Skeletal muscle tissue (tissue), 4 donors: ENCODE measurements around the gene ADAM17. TPM values are rescaled to one million over a fixed set of nuclear protein-coding genes. Genes with fewer than 3 reads are reported as not detected.
A peak's percentile ranks its signal among the peaks of the same experiment; 100 is the strongest.

Source experiments
- H3K27ac ChIP-seq: one replicate; pipeline ENCODE4 v1.7.0; 2013; ENCODE audit warnings: mild to moderate bottlenecking, low read depth, low read length, inconsistent platforms
- H3K27me3 ChIP-seq, 3 donors: one replicate each; pipeline ENCODE4 v1.7.0; 2013; ENCODE audit warnings: low read length in 3 of 3; ENCODE audit not compliant: control insufficient read depth in 3 of 3, insufficient read depth in 3 of 3
- H3K36me3 ChIP-seq, 3 donors: one replicate each; pipeline ENCODE4 v1.7.0; 2013; ENCODE audit warnings: low read length in 3 of 3; ENCODE audit not compliant: control insufficient read depth in 3 of 3, insufficient read depth in 3 of 3
- H3K4me1 ChIP-seq, 3 donors: one replicate each; pipeline ENCODE4 v1.7.0; 2013; ENCODE audit warnings: low read length in 3 of 3, mild to moderate bottlenecking in 3 of 3; ENCODE audit not compliant: control insufficient read depth in 3 of 3, insufficient read depth in 3 of 3
- H3K4me3 ChIP-seq, 3 donors: one replicate each; pipeline ENCODE4 v1.7.0; 2013; ENCODE audit warnings: low read length in 3 of 3
- H3K9ac ChIP-seq, 3 donors: one replicate each; pipeline ENCODE4 v1.7.0; 2013; ENCODE audit warnings: low read length in 3 of 3, mild to moderate bottlenecking in 3 of 3, moderate library complexity in 2 of 3, low read depth in 1 of 3
- H3K9me3 ChIP-seq, 3 donors: one replicate each; pipeline ENCODE4 v1.7.0; 2013; ENCODE audit warnings: low read length in 3 of 3; ENCODE audit not compliant: control insufficient read depth in 3 of 3
- total RNA-seq: library from RNA; depleted of rRNA; stranded (reverse); fragments of >200 nt; gene quantifications from one replicate; pipeline ENCODE4 v1.2.3, GENCODE V29; 2014
- donor health status: Osteomylitis.

The ADAM17 gene
- total RNA-seq, 1 donor from 2014 or later, result 20.4 TPM

DNA sequence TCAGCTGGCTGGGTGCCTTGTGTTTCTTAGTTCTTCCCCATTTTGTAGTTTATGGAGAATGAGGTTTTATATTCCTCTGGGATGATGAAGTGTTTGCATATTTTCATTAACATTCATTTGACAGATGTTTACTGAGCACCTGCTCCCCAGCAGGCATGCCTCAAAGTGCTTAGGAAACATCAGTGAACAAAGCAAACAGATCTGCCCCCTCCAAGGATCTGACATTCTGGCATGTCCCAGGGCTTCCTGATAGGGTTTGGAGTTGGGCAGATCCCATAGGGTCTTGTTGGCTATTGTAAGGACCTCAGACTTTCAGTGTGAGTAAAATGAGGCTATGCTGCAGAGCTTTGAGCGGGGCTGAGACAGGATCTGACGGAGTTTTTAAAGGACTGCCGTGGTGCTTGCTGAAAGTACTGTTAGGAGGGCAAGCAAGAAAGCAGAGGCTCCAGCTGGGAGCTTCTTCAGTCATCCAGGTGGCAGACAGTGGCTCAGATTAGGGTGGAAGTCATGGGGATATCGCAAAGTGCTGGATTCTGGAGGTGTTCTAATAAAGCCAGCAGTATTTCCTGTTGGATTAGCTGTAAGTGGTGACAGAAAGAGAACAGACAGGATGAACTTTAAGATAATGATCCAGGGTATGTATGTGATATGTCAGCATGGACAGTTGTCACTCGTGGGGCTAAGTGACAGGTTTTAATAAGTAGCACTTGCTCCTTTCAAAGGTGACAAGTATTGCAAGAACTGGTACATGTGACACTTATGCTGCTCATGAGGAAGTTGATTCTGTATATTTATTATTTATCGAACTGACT, 92.5 kb downstream of the ADAM17 start:
- Histone ChIP-seq H3K9ac (peak overlapping the region in 1 of 3 donors; percentile 25), H3K4me1 (no peaks in the 10 kb centered on the region), H3K4me3 (no peak overlapping the region), H3K27me3 (no peaks in the 10 kb centered on the region), H3K9me3 (no peaks in the 10 kb centered on the region), H3K27ac (no peak overlapping the region), H3K36me3 (peaks cover 3 to 23% (median 21%) of the 10 kb centered on the region in 3 donors)

DNA sequence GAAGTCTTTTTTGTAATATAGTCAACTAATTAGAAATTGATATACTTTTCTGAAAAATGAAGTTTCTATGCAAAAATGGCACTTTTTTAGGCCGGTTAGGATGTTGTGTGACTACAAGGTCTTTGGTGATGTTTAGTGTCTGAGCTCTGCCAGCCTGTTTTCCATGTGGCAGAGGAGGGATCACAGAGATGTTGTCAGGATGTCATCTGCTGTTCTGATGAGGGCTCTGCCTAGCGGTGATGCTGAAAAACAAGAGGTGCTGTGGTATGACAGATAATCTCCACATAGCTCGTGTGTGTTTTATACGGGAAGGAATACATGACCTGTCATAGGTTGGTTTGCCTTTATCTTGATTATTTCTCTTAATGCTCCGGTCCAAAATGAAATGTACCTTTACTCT, 93.3 kb downstream of the ADAM17 start:
- no peak overlapping the region for H3K9ac ChIP-seq
- H3K9me3 ChIP-seq, result no peaks in the 10 kb centered on the region
- H3K36me3 ChIP-seq, result peaks cover 0 to 23% (median 17%) of the 10 kb centered on the region in 3 donors
- no peak overlapping the region for H3K27ac ChIP-seq
- no peaks in the 10 kb centered on the region for H3K4me1 ChIP-seq
- no peaks in the 10 kb centered on the region for H3K27me3 ChIP-seq
- H3K4me3 ChIP-seq, result no peak overlapping the region

DNA sequence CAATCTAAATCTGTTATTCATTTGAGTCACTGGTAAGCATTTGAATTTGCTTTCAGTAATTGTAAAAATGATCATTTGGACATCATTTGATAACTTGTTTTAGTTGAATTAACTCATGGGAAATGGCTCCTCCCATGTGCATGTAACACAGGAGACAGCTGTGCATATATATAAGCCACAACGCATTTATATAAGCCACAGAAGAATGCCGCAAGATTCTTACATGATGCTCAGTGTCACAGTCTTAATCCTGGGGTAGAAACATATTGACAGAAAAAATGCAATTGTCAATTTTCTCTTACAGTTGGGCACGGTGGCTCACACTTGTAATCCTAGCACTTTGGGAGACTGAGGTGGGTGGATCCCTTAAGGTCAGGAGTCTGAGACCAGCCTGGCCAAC, 94.6 kb downstream of the ADAM17 start:
- no peak overlapping the region for H3K4me3 ChIP-seq
- no peaks in the 10 kb centered on the region for H3K9me3 ChIP-seq
- H3K27me3 ChIP-seq, result no peaks in the 10 kb centered on the region
- H3K27ac ChIP-seq, result no peak overlapping the region
- peaks cover 2 to 20% (median 14%) of the 10 kb centered on the region in 3 donors for H3K36me3 ChIP-seq
- no peaks in the 10 kb centered on the region for H3K4me1 ChIP-seq
- no peak overlapping the region for H3K9ac ChIP-seq

DNA sequence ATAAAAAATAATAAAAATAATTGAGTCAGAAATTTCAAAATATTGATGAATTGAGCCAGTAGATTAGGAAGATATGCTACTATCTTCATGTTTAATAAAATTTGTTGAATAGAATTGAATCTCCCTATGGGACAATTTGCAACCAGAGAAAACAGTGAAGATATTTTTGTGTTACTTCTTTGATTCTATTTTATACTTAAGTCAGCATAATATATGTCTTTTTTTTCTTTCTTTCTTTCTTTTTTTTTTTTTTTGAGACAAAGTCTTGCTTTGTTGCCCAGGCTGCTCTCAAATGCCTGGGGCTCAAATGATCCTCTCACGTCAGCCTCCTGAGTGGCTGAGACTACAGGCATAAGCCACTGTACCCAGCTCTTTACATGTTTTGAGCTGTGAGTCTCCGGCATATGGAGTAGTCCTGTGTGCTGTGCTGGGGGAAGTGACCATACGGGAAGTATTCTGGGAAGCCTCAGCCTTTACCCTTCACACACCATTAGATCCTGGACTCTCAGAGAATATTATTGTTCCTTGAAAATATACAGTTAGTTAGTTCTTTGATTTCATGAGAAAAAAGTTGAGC, 95.1 kb downstream of the ADAM17 start:
- H3K36me3 ChIP-seq, result peaks cover 2 to 20% (median 12%) of the 10 kb centered on the region in 3 donors
- H3K9ac ChIP-seq, result no peak overlapping the region
- no peak overlapping the region for H3K27ac ChIP-seq
- H3K9me3 ChIP-seq, result no peaks in the 10 kb centered on the region
- no peaks in the 10 kb centered on the region for H3K27me3 ChIP-seq
- no peaks in the 10 kb centered on the region for H3K4me1 ChIP-seq
- no peak overlapping the region for H3K4me3 ChIP-seq

- Histone ChIP-seq H3K27me3 (no peaks in the 10 kb centered on the region), H3K4me3 (no peak overlapping the region), H3K36me3 (peaks cover 12 to 22% (median 20%) of the 10 kb centered on the region in 3 donors), H3K4me1 (no peaks in the 10 kb centered on the region), H3K27ac (no peak overlapping the region), H3K9me3 (no peaks in the 10 kb centered on the region), H3K9ac (no peak overlapping the region)
Measured at GRCh38 chr2:9451231-9451630, 104.4 kb downstream of the ADAM17 start.

DNA sequence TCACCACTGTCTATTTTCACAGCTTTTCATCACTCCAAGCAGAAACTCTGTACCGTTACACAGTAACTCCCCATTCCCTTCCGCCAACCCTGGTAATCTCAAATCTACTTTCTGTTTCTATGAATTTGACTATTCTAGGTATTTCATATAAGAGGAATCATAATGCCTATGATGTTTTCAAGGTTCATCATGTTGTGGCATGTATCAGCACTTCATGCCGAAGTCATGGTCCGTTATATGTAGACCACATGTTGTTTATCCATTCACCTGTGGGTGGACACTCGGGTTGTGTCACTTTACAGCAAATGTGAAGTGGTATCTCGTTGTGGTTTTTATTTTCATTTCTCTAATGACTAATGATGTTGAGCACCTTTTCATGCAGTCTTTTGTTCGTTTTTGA, 110.5 kb downstream of the ADAM17 start:
- Histone ChIP-seq H3K27ac (no peak overlapping the region), H3K9me3 (no peaks in the 10 kb centered on the region), H3K4me1 (no peaks in the 10 kb centered on the region), H3K27me3 (no peaks in the 10 kb centered on the region), H3K36me3 (peaks cover 28 to 46% (median 46%) of the 10 kb centered on the region in 3 donors), H3K4me3 (no peak overlapping the region), H3K9ac (no peak overlapping the region)

GRCh38 chr2:9443526-9443925, 112.1 kb downstream of the ADAM17 start:
- Histone ChIP-seq H3K4me3 (no peak overlapping the region), H3K4me1 (no peaks in the 10 kb centered on the region), H3K9ac (no peak overlapping the region), H3K27ac (no peak overlapping the region), H3K36me3 (peaks cover 23 to 50% (median 42%) of the 10 kb centered on the region in 3 donors), H3K27me3 (no peaks in the 10 kb centered on the region), H3K9me3 (no peaks in the 10 kb centered on the region)

- H3K9ac ChIP-seq, result no peak overlapping the region
- peaks cover 23 to 58% (median 51%) of the 10 kb centered on the region in 3 donors for H3K36me3 ChIP-seq
- H3K9me3 ChIP-seq, result no peaks in the 10 kb centered on the region
- H3K4me3 ChIP-seq, result no peak overlapping the region
- no peaks in the 10 kb centered on the region for H3K27me3 ChIP-seq
- no peak overlapping the region for H3K27ac ChIP-seq
- H3K4me1 ChIP-seq, result no peaks in the 10 kb centered on the region
Measured at GRCh38 chr2:9441556-9441955, 114.1 kb downstream of the ADAM17 start.

DNA sequence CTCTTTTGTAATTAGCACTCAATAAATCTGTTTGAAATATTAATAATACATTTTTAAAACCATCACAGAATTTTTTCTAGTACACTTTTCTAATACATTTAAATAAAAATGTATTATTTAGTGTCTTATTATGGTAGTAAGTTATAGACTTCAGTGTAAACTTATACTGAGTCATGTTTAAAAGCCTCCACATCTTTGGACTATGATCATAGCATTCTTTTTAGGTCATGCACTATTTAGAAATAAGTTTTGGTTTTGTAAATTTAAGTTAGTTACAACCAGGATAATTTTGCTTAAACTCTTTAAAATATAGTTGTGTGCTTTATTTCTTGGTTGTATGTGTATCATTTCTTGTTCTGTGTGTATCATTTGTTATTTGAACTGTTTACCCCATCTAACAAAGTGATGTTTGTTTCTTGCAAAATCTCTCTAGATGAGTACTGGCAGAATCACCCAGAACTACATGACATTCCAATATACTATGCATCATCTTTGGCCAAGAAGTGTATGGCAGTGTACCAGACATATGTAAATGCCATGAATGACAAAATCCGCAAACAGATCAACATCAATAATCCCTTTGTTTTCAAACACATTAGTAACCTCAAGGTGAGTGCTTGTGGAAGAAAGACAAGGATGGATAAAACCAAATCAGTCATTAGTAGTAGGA, 115.4 kb downstream of the ADAM17 start:
- Histone ChIP-seq H3K9me3 (no peaks in the 10 kb centered on the region), H3K9ac (no peak overlapping the region), H3K27me3 (no peaks in the 10 kb centered on the region), H3K4me3 (no peak overlapping the region), H3K36me3 (peaks cover 20 to 57% (median 43%) of the 10 kb centered on the region in 3 donors), H3K4me1 (no peaks in the 10 kb centered on the region), H3K27ac (no peak overlapping the region)

DNA sequence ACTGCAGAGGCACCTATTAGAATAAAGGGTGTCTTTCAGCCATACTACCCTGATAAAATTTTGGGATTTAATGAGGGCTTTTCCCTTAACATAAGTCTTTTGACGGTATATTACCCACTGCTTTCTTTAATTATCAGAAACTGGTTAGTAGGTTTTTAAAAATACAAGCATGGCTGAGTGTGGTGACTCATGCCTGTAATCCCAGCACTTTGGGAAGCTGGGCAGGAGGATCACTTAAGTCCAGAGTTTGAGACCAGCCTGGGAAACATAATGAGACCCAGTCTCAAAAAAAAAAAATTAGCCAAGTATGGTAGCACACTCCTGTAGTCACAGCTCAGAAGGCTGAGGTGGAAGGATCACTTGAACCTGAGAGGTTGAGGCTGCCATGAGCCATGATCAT, 116.1 kb downstream of the ADAM17 start:
- Histone ChIP-seq H3K4me3 (no peak overlapping the region), H3K27ac (no peak overlapping the region), H3K9ac (no peak overlapping the region), H3K27me3 (no peaks in the 10 kb centered on the region), H3K4me1 (no peaks in the 10 kb centered on the region), H3K36me3 (peaks cover 22 to 57% (median 46%) of the 10 kb centered on the region in 3 donors), H3K9me3 (no peaks in the 10 kb centered on the region)
